ENCODE data around the gene CATSPER3.

CATSPER3 gene

DNA sequence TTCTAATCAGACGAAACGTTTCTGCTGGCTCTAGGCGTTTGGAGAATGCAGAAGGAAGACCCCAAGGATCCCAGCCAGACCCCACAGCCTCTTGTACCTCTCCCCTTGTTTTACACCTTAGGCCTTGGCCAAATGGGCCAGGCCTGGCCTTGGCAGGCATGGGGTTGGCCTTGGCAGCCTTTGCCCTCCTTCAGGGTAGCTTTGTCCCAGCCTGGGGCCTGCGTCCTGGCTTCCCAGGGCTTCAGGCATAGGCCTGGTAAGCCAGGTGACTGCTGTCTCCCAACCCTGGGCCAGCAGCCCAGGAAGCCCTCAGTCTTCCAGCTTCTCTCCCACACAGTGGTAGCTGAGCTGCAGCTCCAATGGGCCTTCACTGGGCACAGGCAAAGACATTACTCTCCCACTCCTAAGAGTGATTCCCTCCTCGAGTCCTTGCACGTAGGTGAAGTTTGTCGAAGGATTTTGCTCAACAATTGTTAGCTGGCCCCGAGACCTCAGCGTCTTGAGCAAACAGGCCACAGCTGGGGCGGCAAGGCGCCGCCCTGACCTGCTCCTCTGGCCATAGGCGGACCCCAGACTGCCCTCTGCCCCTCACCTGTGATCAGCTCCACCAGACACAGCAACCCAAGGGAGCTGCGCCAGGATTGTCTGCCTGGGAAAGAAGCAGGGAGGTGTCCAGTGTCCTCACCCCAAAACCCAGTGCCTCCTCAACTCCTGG is 67.4 kb downstream of the CATSPER3 start:
- in situ Hi-C loops (cut with HindIII; ENCODE audit: low pct_ligation_motif_present, low pct_unique_long_range_greater_than_20kb, low sequenced_read_pairs): no loop called here

DNA sequence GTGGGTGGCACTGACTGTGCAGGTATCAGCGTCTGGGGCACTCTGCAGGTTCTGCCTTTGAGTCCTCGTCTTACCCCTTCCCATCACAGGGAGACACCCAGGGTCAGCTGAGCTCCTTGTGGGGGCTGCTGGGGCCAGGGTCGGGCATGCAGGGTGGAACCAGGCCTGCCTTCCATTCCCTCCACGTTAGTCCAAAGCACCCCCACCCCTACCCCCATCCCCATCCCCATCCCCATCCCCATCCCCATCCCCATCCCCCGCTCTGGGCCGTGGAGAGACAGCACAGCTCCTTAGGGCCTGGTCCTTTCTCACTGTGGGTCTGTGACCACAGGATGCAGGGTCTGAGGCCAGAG is 67.9 kb downstream of the CATSPER3 start:
- no peak for DNase-seq
- in situ Hi-C loops (cut with HindIII; ENCODE audit: low pct_ligation_motif_present, low pct_unique_long_range_greater_than_20kb, low sequenced_read_pairs): no loop called here

More for the DNA sequence above, 67.4 kb downstream of the CATSPER3 start:
- no peak for DNase-seq

DNA sequence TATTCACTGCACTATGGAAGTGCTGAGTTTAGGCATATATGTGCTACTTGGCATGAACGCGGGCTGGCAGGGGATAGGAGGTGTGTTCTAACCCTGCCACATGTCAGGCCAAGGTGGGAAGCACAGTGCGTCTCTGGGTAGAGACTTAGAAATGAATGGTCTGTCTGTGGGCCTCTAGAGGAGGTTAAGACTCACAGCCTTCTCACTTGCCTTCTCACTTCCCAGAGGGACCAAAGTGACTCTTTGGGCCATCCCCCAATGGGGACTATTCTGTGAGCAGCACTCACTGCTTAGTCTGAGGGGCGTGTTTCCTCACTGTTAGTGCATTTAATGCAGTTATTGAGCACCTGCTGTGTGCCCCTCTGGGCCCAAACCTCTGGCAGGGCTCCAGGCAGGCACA is 68.7 kb downstream of the CATSPER3 start:
- in situ Hi-C loops (cut with HindIII; ENCODE audit: low pct_ligation_motif_present, low pct_unique_long_range_greater_than_20kb, low sequenced_read_pairs): no loop called here
- DNase-seq: no peak

DNA sequence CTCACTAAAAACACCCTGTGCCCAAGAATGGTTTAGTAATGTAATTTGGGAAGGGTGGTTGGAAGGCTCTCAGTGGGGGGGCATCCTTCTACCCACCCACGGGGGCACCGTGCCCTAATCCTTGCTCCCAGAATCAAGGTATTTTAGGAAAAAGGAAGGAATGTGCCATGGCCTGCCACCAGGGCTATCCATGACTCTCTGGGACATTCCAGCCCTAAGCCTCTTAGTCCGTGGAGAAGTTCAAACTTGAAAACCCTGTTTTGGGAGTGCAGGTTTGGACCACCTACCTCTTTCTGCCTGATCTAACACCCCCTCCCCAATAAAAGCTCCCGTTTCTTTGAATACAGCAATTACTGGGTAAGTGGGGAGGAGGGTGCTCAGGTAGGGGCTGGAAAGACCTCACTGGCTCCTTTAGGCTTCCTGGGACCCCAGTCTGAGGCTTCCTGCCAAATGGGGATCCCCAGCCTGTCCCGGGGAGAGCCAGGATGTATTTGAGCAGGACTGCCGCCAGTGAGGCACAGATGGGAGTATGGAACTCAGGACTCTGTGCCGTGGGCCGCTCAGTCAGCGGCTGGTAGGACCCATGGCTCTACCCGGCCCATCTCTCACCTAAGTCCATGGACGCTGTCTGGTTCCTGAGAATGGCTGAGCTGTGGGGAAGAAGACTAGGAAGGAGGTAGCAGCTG is 70.0 kb downstream of the CATSPER3 start:
- in situ Hi-C loops (cut with HindIII; ENCODE audit: low pct_ligation_motif_present, low pct_unique_long_range_greater_than_20kb, low sequenced_read_pairs): no loop called here
- DNase-seq: no peak

DNA sequence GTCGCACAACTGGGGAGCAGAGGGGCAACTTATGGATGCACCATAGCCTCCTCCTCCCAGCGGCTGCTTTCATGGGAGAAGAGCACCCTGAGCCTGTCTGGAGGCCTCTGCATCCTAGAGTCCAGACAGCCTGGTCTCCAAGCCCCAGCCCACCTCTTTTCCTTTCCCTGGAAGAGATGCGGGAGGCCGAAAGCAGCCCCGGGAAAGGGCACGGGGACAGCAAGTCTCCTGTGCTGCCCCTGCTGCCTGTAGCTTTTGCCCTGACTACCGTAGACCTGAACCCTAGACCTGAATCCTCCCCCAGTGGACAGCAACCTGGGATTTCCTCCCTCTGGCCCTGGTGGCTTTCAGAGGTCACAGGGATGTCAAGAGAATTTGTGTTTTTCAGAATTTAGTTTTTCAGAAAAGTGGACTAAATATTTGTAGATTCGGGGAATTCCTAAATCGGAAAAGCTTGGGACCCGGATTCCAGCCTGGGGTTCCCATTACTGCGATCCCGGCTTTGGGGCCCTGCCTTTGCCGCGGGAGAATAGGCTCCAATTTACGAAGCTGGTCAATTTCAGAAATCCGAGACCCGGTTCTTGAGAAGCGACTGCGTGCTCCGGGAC is 70.6 kb downstream of the CATSPER3 start:
- in situ Hi-C loops (cut with HindIII; ENCODE audit: low pct_ligation_motif_present, low pct_unique_long_range_greater_than_20kb, low sequenced_read_pairs): no loop called here
- DNase-seq: no peak

DNA sequence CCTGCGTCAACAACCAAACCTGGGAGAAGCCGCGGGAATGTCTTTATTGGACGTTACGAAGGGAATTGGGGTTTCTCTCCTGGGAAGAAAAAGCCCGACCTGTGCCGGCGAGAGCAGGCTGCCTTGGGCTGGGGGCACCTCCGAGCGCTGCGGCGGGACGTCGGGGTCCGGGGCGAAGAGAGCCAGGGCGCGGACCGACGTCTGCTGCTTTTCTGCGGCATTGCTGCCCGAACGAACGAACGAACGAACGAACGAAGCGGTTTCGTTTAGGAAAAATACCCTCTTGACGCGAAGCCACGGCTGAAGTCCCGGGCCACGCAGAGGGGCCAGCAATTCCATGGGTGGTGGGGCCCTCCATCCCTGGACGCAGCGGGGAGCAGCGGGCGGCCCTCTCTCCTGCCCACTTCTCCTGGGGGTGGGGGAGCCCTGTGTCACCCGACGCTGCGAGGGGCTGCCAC is 71.1 kb downstream of the CATSPER3 start:
- in situ Hi-C loops (cut with HindIII; ENCODE audit: low pct_ligation_motif_present, low pct_unique_long_range_greater_than_20kb, low sequenced_read_pairs): no loop called here
- no peak for DNase-seq

DNA sequence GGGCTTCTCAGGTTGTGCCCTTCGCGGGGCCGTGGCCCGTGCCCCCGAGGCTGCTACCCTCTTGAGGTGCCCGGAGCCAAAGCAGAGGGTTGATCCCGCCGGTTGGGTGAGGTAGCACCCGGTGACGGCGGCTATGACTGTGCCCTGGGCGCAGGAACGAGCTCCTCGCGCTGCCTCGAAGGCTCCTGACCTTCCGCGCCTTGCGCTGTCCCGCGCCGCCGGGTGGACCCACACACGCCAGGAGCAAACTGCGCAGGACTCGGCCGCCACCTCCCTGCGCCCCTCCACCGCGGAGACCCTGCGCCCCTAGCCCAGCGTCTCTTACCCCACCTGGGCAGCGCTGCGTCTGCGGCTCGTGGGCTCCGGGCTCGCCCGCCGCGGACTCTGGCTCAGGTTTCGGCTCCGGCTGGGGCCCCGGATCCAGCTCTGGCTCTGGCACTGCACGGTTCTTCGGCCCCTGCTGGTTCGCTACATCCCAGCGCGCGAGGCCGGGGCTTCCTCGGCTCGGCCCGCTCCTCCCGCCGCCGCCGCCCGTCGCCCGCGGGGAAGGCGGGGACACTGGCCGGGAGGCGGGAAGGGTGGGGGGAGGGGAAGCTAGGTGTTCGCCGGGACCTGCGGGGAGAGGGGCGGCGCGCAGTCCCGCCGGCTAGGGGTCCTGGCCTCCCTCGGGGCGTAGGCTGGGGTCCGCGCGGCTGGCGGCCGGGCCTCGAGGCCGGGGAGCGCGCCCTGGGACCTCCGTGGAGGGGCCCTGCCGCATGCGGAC is 71.7 kb downstream of the CATSPER3 start:
- in situ Hi-C loops (cut with HindIII; ENCODE audit: low pct_ligation_motif_present, low pct_unique_long_range_greater_than_20kb, low sequenced_read_pairs): no loop called here
- DNase-seq: no peak

DNA sequence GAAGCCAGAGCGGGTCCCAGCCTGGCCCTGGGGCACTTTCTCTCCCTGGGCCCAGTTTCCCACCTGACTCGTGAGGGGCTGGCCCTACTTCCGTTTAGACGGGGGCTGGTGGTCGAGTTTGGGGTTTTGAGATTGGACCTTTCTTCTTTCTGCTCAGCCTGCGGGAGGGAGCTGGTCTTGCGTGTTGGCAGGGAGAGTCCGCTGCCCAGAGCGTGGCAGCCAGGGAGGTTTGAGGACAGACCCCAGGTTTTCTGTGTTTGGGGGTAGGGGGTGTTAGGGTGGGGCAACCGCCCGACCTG is 72.3 kb downstream of the CATSPER3 start:
- DNase-seq: no peak
- in situ Hi-C loops (cut with HindIII; ENCODE audit: low pct_ligation_motif_present, low pct_unique_long_range_greater_than_20kb, low sequenced_read_pairs): no loop called here

DNA sequence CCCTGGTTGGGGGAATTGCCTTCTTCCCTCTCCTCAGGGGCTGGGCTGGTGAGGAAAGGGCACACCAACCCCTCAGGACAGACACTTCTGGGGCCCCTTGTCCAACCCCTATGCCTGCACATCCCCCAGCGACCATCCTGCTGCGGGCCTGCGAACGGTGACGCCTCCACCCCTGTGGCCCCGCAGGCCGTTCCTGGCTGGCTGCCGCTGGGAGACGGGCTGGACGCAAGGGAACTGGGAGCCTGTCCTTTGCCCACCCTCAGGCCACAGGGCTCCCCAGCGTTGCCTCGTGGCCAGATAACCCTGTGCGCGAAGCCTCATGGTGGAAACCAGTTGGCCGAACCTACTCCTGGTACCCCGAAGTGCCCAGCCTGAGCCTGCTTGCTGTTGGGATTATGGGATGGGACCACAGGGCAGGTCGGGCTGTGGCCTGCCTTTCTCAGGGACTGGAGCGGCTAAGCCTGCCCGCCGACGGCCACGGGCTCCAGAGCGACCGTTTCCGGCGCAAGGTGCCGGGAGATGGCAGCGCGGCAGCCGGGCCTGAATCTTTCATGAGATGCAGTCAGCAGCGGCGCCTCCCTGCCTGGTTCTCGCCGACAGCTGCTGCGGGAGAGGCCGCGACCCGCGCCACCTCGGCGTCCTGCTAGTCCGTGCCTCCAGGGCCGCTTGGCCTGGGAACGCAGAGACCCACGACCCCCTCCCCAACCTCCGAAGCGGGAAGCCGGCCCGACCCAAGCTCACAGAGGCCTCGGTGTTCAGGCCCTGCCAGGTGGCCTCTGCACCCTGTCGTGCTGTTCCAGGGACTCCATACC is 72.8 kb downstream of the CATSPER3 start:
- no peak for DNase-seq
- in situ Hi-C loops (cut with HindIII; ENCODE audit: low pct_ligation_motif_present, low pct_unique_long_range_greater_than_20kb, low sequenced_read_pairs): no loop called here

DNA sequence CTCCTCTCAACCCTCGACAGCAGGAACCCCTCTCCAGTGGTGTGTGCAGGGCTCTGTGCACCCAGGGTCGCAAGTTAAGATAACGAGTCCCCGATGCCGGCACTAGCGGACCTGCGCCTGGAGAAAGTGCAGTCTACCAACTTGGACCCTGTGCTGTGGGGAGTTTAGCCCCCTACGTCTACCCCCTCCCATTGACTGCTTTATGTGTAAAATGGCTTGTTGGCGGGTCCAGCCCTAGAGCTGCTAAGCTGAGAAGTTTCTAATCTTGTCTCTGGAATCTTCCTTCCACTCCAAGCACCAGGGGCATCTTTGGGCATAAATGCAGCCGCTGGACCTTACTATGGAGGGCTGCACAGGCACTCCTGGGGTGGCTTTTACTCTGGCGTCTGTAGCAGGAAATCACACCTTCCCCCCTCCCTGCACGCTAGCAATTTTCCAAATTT is 73.5 kb downstream of the CATSPER3 start:
- no peak for DNase-seq
- in situ Hi-C loops (cut with HindIII; ENCODE audit: low pct_ligation_motif_present, low pct_unique_long_range_greater_than_20kb, low sequenced_read_pairs): no loop called here

DNA sequence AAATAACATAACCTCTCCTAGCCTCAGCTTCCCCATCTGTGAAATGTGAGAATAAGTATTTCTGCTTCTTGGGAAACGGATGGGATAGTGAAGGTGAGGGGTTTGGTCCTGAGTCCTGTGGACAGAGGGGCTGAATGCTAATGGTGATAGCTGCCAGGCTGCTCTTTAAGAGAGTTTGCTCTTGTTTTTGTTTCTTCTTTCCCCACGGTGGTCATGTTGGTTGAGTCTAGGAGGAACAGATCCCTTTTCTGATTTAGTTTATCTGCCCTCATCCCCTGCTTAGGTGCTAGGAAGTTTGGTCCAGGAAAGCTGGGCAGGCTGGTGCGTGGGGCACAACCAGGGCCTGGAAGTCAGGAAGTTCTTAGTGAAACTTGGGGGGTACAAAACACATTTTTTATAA is 74.0 kb downstream of the CATSPER3 start:
- in situ Hi-C loops (cut with HindIII; ENCODE audit: low pct_ligation_motif_present, low pct_unique_long_range_greater_than_20kb, low sequenced_read_pairs): no loop called here
- DNase-seq: no peak

DNA sequence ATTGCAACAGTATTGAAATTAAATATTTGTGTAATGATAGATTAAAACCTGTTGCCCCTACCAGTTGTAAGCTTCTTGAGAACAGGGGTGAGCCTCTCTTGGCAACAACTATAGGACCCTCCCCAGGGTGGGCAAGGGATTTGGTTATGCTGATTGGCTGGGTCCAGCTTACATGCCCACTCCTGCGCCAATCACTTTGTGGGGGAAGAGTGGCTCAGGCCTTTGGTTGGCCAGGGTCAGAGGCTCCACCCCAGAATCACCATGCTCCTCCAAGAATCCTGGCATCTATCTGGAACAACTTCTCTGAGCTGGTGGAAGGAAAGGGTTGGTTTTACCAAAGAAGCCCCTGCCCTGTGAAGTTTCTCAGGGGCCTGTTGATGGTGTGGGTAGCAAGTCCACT is 74.9 kb downstream of the CATSPER3 start:
- in situ Hi-C loops (cut with HindIII; ENCODE audit: low pct_ligation_motif_present, low pct_unique_long_range_greater_than_20kb, low sequenced_read_pairs): no loop called here
- no peak for DNase-seq

DNA sequence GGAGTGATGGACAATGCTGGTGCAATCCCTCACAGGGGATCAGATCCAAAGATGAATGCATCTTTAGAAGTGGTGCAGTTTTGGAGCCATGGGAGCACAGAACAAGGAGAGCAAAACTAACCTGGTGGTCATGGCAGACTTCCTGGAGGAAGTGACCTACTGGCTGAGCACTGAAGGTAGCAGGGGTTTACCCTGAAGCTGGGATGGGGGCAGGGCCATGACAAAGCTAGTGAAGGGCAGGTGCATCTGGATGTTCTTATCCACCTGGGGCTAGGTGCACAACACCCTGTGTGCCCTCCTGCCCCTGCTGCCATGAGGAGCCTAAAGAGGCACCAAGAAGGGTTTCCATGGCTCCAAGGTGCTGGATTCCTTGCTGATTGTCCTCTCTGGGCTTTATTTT is 77.8 kb downstream of the CATSPER3 start:
- DNase-seq: no peak
- in situ Hi-C loops (cut with HindIII; ENCODE audit: low pct_ligation_motif_present, low pct_unique_long_range_greater_than_20kb, low sequenced_read_pairs): no loop called here

DNA sequence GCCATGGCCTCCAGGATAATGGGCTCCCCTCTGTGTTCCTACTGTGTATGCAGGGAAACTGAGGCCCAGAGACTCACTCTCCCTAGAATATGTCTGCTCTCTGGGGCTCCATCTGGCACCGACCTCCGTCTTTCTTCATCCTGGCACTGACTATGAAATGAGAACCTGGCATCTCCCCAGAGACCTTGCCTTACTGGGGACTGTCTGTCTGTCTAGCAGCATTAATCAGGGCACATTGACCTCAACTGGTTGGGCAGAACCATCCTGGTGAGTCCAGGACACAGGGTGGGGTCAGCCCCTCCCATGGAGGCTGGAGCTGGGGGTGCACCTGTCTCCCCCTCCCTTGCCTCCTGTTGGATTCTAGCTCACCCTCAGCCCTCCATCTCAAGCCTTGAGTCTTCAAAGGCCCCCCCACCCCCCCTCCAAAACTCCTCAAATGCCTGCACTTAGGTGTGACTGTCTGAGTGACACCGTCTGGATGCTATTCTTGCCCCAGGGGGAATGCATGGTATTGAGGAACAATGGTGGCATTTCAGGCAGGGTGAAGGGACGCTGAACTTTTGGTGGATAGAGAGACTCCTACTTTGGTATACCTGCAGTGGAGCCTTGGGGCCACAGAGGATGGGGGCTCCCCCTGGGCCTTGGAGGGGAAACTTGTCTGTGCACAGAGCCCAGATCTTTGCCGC is 79.1 kb downstream of the CATSPER3 start:
- in situ Hi-C loops (cut with HindIII; ENCODE audit: low pct_ligation_motif_present, low pct_unique_long_range_greater_than_20kb, low sequenced_read_pairs): no loop called here
- DNase-seq: no peak

DNA sequence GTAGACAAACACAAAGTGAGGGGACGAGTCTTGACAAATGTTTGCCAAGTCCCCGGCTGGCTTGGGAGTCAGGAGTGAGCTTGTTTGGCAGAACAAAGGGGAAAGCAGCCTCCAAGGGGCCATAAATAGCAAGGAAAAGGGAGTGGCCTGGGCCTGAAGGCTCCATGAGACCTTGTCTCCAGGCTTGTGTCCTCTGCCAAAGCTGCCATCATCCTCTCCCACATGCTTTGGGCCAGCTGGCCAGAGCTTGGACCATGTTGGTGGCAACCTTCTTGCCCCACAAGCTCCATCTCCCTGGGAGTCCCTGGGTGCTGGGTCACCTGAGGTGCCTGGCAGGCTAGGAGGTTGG is 79.6 kb downstream of the CATSPER3 start:
- in situ Hi-C loops (cut with HindIII; ENCODE audit: low pct_ligation_motif_present, low pct_unique_long_range_greater_than_20kb, low sequenced_read_pairs): no loop called here

DNA sequence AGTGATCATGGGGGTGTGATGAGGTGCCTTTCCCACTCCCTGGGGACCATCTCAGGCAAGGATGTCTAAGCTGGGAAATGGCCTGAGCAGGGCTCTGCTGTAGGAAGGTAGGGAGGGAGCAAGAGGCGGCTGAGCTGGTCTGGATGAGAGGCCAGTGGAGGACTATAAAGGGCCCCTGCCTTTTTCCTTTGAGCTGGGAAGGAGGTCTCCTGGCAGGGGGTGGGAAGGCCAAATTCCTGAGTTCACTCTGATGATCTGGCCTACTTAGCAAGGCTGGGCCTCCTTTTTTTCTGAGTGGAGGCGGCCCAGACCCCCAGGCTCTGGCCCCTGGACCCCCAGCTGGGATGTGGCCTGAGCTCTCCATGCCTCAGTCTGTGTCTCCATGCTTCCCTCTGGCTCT is 80.6 kb downstream of the CATSPER3 start:
- in situ Hi-C loops (cut with HindIII; ENCODE audit: low pct_ligation_motif_present, low pct_unique_long_range_greater_than_20kb, low sequenced_read_pairs): no loop called here
- DNase-seq: no peak

More for the DNA sequence above, 79.6 kb downstream of the CATSPER3 start:
- no peak for DNase-seq

DNA sequence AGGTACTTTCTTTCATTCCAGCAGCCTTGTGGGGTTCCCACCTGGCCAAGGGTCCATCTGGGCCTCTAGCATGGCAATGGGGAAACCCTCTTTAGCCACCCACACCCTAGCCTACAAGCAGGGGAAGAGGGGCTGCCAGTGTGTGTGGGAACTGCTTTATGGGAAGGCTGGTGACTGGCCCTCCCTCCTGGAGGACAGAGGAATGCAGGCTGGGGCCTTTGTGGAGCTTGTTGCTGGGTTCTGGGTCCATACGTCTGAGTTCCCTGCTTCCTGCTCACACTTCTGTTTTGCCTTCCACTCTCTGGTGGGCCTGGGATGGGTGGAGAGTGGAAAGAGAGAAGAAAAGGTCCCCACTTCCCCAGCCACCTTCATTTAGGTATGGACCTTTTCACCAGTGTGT is 81.2 kb downstream of the CATSPER3 start:
- no peak for DNase-seq
- in situ Hi-C loops (cut with HindIII; ENCODE audit: low pct_ligation_motif_present, low pct_unique_long_range_greater_than_20kb, low sequenced_read_pairs): no loop called here

DNA sequence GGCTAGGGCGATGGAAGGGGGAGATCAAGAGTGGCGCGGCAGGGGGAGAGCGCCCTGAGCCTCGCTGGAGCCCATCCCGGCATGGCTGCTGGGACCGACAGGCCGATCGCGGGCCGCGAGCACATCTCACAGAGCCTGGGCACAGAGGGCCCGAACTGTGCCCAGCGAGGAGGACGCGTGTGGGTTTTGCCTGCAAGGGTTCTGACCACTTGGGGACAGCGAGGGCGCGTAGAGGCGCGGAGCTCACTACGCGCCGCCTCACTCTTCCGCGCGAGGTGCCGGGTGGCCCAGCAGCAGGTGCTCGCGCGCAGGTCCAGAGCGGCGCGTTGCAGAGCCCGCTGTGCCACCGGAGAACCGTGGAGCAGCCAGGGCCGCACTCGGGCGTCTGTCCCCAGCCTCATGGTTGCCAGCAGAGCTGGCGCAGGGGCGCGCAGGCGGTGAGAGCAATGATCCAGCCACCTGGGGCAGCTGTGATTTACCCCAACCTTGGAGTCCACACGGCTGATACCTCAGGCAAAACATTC is 82.6 kb downstream of the CATSPER3 start:
- DNase-seq: no peak
- in situ Hi-C loops (cut with HindIII; ENCODE audit: low pct_ligation_motif_present, low pct_unique_long_range_greater_than_20kb, low sequenced_read_pairs): no loop called here
